GM18507 (cell line): ENCODE measurements around the gene IRF7.

Source experiments
- DNase-seq: peaks from one replicate; pipeline ENCODE4 v3.0.0; 2011; ENCODE audit warnings: low read depth; ENCODE audit not compliant: insufficient read length; ENCODE audit errors: extremely low spot score
- FAIRE-seq: peaks from 2 replicates; lab custom pipeline; 2011; peaks lifted over from hg19 to GRCh38; lab: Jason Lieb, UNC

IRF7 gene

GRCh38 chr11:623999-624704 lies 8.4 kb upstream of the IRF7 start:
- FAIRE-seq (no peak), DNase-seq (no peak)

GRCh38 chr11:623349-623869 lies 7.7 kb upstream of the IRF7 start:
- FAIRE-seq (no peak), DNase-seq (no peak)

- DNase-seq = no peak
- FAIRE-seq = no peak
Observed at GRCh38 chr11:621838-622237, 6.1 kb upstream of the IRF7 start.

GRCh38 chr11:620935-621814 lies 5.4 kb upstream of the IRF7 start:
- DNase-seq = no peak
- FAIRE-seq = no peak

- FAIRE-seq = no peak
- DNase-seq = no peak
Observed at GRCh38 chr11:620201-620600, 4.5 kb upstream of the IRF7 start.

- FAIRE-seq (no peak), DNase-seq (no peak)
Observed at GRCh38 chr11:619628-620050, 3.9 kb upstream of the IRF7 start.

GRCh38 chr11:618856-619627 lies 3.3 kb upstream of the IRF7 start:
- DNase-seq (no peak), FAIRE-seq (no peak)

- FAIRE-seq (no peak), DNase-seq (no peak)
Observed at GRCh38 chr11:617912-618682, 2.3 kb upstream of the IRF7 start.

GRCh38 chr11:617199-617911 lies 1.6 kb upstream of the IRF7 start:
- FAIRE-seq (no peak), DNase-seq (no peak)

- DNase-seq (no peak), FAIRE-seq (no peak)
Observed at GRCh38 chr11:616320-617198, 809 bp upstream of the IRF7 start.

GRCh38 chr11:614623-615503 lies 887 bp downstream of the IRF7 start:
- no peak for DNase-seq

GRCh38 chr11:614021-614622 lies 1.6 kb downstream of the IRF7 start:
- DNase-seq = no peak
- no peak for FAIRE-seq

More at GRCh38 chr11:614623-615503, 887 bp downstream of the IRF7 start:
- no peak for FAIRE-seq

- DNase-seq = peak; percentile 55
- FAIRE-seq = peak; percentile 48
Observed at GRCh38 chr11:613369-613968, 2.3 kb downstream of the IRF7 start.

- DNase-seq = no peak
- no peak for FAIRE-seq
Observed at GRCh38 chr11:612961-613300, 2.8 kb downstream of the IRF7 start.

GRCh38 chr11:612201-612960 lies 3.4 kb downstream of the IRF7 start:
- FAIRE-seq = no peak
- DNase-seq = no peak
